WI38 (cell line): Measurements from ENCODE around the gene ELF5.

Experiments
- H3K4me3 ChIP-seq: 2 replicates; pipeline ENCODE4 v1.5.1; 2011; ENCODE audit warnings: low read depth, mild to moderate bottlenecking, control low read depth, low read length
- TF ChIP-seq, protein P1 (sequence below): IDR thresholded peaks from 2 replicates; pipeline ENCODE4 v1.5.1; 2012; ENCODE audit warnings: low read depth, mild to moderate bottlenecking, control low read depth, low read length

The ELF5 gene

DNA sequence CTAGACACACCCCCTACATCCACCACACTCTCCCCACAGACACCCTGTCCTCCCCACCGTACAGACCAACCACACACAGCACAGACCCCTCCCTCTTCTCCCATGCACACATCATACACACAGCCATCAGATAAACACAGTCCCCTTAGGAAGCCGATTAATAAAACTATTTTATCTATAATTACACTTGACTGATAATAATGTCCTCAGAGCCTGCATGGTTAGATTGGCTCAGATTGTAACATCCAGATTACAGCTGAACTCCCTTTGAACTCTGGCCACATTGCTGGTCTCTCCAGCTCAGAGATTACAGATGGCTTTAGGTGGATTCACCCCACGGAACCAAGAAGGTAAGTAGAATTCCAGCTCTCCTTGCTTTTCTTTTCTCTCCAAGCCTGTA lies 9.5 kb upstream of the ELF5 start:
- no peak overlapping the region for H3K4me3 ChIP-seq
- TF ChIP-seq, protein P1, sequence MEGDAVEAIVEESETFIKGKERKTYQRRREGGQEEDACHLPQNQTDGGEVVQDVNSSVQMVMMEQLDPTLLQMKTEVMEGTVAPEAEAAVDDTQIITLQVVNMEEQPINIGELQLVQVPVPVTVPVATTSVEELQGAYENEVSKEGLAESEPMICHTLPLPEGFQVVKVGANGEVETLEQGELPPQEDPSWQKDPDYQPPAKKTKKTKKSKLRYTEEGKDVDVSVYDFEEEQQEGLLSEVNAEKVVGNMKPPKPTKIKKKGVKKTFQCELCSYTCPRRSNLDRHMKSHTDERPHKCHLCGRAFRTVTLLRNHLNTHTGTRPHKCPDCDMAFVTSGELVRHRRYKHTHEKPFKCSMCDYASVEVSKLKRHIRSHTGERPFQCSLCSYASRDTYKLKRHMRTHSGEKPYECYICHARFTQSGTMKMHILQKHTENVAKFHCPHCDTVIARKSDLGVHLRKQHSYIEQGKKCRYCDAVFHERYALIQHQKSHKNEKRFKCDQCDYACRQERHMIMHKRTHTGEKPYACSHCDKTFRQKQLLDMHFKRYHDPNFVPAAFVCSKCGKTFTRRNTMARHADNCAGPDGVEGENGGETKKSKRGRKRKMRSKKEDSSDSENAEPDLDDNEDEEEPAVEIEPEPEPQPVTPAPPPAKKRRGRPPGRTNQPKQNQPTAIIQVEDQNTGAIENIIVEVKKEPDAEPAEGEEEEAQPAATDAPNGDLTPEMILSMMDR, result no peak

DNA sequence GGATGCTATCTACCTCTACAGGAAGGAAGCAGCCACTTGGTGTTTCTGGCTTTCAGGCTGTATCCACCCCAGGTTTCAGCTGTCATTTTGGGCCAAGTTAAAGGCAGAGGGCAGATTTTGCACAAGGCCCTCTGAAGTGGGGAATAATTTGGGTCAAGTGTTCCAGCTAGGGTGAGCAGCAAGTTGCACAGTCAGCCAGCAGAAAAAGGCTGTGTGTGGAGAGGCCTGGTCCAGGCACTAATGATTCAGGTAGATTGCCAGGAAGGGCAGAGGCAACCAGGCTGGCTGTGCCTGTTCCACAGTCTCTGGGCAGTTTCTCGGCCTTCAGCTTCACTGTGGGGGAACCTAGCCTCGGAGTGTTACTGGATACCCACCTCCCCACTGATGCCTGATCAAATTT lies 8.6 kb upstream of the ELF5 start:
- TF ChIP-seq, protein P1, result no peak
- H3K4me3 ChIP-seq, result no peak overlapping the region

DNA sequence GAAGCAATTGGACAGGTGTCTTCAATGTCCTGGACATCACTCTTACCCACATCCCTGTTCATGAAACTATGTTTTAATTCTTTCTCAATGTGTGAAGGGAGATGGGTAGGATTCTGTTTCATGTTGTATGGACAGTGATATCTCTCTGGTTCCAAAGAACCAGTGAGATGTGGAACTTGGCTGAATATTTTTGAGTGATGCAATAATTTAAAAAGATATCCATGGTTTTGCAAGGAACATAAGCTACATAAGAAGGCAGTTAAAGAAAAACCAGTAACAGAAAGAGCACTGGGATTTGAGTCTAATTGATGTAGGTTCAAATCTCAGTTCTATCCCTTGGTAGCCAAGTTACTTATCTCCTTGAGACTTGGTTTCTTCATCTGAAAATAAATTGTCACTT lies 7.7 kb upstream of the ELF5 start:
- TF ChIP-seq, protein P1, result no peak
- H3K4me3 ChIP-seq, result no peak overlapping the region

- TF ChIP-seq, protein P1, result no peak
- H3K4me3 ChIP-seq, result no peak overlapping the region
Measured at GRCh38 chr11:34519595-34520235, 6.1 kb upstream of the ELF5 start.

DNA sequence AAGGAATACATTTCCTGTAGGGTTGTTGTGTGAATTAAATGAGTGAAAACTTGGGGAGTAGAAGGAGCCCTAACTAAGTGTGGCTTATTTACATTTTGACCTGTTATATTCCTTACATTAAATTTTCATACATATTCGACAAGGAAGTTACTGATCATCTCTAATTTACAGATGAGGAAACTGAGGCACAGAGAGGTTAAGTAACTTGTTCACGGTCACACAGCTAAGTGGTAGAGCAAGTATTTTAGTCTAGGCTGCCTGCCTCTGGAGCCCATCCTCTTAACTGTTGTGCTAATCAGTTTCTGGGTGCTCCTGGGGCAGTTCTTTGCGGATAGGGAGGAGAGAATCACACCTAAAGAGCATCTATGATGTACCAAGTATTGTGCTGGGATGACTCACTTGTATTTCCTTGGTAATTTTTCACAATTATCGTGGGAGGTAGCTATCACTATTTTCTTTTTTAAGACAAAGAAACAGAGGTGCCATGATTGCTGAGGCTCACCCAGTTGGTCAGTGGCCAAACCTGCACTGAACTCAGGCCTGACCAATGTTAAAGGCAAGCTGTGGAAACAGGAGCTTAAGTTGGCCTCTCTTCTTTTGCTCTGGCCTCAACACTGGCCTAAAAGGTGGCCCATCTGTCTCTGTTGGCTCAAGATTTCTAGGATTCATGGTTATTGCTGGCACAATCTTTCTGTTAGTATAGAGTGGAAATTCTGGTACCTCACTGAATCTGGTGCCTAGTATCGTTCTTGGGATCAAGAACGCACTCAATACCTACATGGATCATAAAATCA lies 2.9 kb upstream of the ELF5 start:
- TF ChIP-seq, protein P1, result no peak
- H3K4me3 ChIP-seq, result no peak overlapping the region

DNA sequence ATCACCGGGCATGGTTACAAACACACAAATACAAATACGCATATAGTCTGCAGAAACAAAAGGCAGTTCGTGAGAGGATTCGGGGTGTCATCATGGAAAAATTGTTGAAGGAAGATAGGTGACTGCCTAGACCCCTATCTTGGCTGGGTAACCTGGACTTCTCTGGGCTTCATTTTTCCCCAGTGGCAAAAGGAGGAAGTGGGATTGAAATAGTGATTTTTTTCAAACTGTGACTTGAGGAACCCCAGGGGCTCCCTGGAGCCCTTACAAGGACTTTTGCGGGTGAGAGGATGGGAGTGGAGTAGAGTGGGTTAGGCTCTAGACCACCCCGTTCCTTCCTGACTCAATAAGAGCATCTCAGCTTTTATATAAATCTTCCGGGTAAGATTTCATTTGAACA lies 1.0 kb upstream of the ELF5 start:
- H3K4me3 ChIP-seq, result no peak overlapping the region
- TF ChIP-seq, protein P1, result no peak
